Bronchial epithelial cell (primary cell): ENCODE measurements around the gene CNN3. TPM values are rescaled to one million over a fixed set of nuclear protein-coding genes. Genes with fewer than 3 reads are reported as not detected.

Experiments used
- DNase-seq: peaks from one replicate; pipeline ENCODE4 v3.0.0-alpha.2; 2010; ENCODE audit warnings: low read depth
- FAIRE-seq: peaks from 2 replicates; lab custom pipeline; 2011; peaks lifted over from hg19 to GRCh38; lab: Jason Lieb, UNC
- H3K27me3 ChIP-seq: 2 replicates; pipeline ENCODE4 v1.5.1; 2011; ENCODE audit warnings: low read length; ENCODE audit not compliant: control insufficient read depth, insufficient read depth
- H3K36me3 ChIP-seq: 2 replicates; pipeline ENCODE4 v1.5.1; 2011; ENCODE audit warnings: low read length; ENCODE audit not compliant: control insufficient read depth, insufficient read depth
- H3K4me3 ChIP-seq: 2 replicates; pipeline ENCODE4 v1.5.1; 2011; ENCODE audit warnings: mild to moderate bottlenecking, low read depth, low read length, control low read depth
- CTCF ChIP-seq: IDR thresholded peaks from 2 replicates; pipeline ENCODE4 v1.5.1; 2011; ENCODE audit warnings: mild to moderate bottlenecking, moderate library complexity, low read length, control low read depth, inconsistent platforms; ENCODE audit not compliant: insufficient read depth, severe bottlenecking
- total RNA-seq: library from RNA; depleted of rRNA; stranded (reverse); fragments of >200 nt; gene quantifications from 2 replicates; pipeline ENCODE4 v1.2.1, GENCODE V29; 2014

Gene CNN3
- total RNA-seq, 1 donor from 2014 or later: 33.4 TPM

- Histone ChIP-seq H3K27me3 (no peaks in the 10 kb centered on the region), H3K36me3 (no peaks in the 10 kb centered on the region), H3K4me3 (no peak overlapping the region)
- DNase-seq (peak; percentile 89), FAIRE-seq (no peak)
- no peak for TF ChIP-seq CTCF
These were observed 63.0 kb downstream of the CNN3 start for GRCh38 chr1:94863919-94864318.

- DNase-seq (peak; percentile 51), FAIRE-seq (no peak)
- Histone ChIP-seq H3K36me3 (no peaks in the 10 kb centered on the region), H3K4me3 (no peak overlapping the region), H3K27me3 (no peaks in the 10 kb centered on the region)
- TF ChIP-seq CTCF: no peak
These were observed 63.5 kb downstream of the CNN3 start for GRCh38 chr1:94863297-94863911.

GRCh38 chr1:94862718-94863117 lies 64.2 kb downstream of the CNN3 start:
- Histone ChIP-seq H3K4me3 (no peak overlapping the region), H3K36me3 (no peaks in the 10 kb centered on the region), H3K27me3 (no peaks in the 10 kb centered on the region)
- FAIRE-seq (no peak), DNase-seq (peak; percentile 93)
- TF ChIP-seq CTCF: no peak

- FAIRE-seq (no peak), DNase-seq (no peak)
- Histone ChIP-seq H3K36me3 (no peaks in the 10 kb centered on the region), H3K4me3 (no peak overlapping the region), H3K27me3 (no peaks in the 10 kb centered on the region)
- no peak for TF ChIP-seq CTCF
These were observed 67.7 kb downstream of the CNN3 start for GRCh38 chr1:94859174-94859573.

- no peaks in the 10 kb centered on the region for H3K27me3 ChIP-seq
- H3K36me3 ChIP-seq: no peaks in the 10 kb centered on the region
- FAIRE-seq: no peak
- no peak overlapping the region for H3K4me3 ChIP-seq
- DNase-seq: peak; percentile 61
- TF ChIP-seq CTCF: no peak
These were observed 68.6 kb downstream of the CNN3 start for GRCh38 chr1:94858276-94858675.

GRCh38 chr1:94856868-94857267 lies 70.0 kb downstream of the CNN3 start:
- H3K27me3 ChIP-seq: no peaks in the 10 kb centered on the region
- no peak overlapping the region for H3K4me3 ChIP-seq
- no peak for DNase-seq
- no peak for TF ChIP-seq CTCF
- no peak for FAIRE-seq
- no peaks in the 10 kb centered on the region for H3K36me3 ChIP-seq
